Measurements from ENCODE around the gene SEMA5B. TPM values are rescaled to one million over a fixed set of nuclear protein-coding genes. Genes with fewer than 3 reads are reported as not detected.

SEMA5B gene
- total RNA-seq, 1 donor from 2014 or later, result 12.8 TPM

DNA sequence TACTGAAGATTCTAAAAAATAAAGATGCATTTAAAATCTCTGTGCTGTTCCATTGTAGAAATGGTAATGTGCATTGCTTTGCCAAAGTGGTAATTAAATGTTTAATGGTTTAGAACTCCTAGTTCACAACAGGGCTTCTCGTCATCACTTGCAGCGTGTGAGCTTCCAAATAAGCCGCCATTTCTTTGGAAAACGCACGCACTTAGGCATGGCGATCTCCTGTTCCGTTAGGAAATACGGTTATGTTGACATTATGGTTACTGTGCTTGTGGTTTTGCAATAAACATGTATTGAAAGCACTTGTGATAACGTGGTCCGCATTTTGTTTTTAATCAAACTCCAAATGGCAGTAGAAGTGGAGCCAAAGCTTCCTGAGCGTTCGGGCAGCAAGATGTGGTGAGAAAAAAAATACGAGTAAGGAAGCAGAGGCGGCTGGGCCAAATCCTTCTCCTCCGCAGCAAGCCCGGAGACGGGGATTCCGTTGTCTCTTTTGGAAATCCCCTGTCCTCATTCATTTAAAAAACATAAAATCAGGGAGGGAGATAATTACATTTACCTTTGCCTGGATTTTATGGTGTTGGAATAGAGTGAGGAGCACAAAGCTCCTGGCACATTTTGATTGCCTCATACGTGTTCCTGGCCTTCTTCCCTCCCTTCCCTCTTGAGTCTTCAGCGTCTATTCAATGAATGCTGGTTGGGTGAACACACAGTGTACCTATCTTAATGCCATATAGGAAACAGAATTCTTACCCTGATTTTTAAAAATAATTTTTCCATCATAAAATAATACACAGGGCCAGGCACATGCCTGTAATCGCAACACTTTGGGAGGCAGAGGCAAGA is 135.2 kb downstream of the SEMA5B start:
- Mint-ChIP-seq H3K4me1 (ENCODE audit: unreplicated experiment) (peaks cover 21% of the 10 kb centered on the region), H3K9me3 (no peaks in the 10 kb centered on the region), H3K27me3 (no peaks in the 10 kb centered on the region), H3K27ac (no peak overlapping the region), H3K36me3 (no peaks in the 10 kb centered on the region), H3K4me3 (no peak overlapping the region)
- no peak for TF ChIP-seq CTCF (conservative IDR thresholded peaks at IDR 0.05)
- DNase-seq (ENCODE audit: extremely low spot score, unreplicated experiment), result no peak

- no peak for DNase-seq (ENCODE audit: extremely low spot score, unreplicated experiment)
- Mint-ChIP-seq H3K9me3 (no peaks in the 10 kb centered on the region), H3K4me3 (peak overlapping the region; percentile 34), H3K36me3 (no peaks in the 10 kb centered on the region), H3K4me1 (ENCODE audit: unreplicated experiment) (peaks cover 21% of the 10 kb centered on the region), H3K27ac (peak overlapping the region; percentile 85), H3K27me3 (no peaks in the 10 kb centered on the region)
- TF ChIP-seq CTCF (conservative IDR thresholded peaks at IDR 0.05), result no peak
Observed at GRCh38 chr3:122890720-122891220, 136.8 kb downstream of the SEMA5B start.

GRCh38 chr3:122890077-122890719 is 137.4 kb downstream of the SEMA5B start:
- Mint-ChIP-seq H3K36me3 (no peaks in the 10 kb centered on the region), H3K4me1 (ENCODE audit: unreplicated experiment) (peaks cover 21% of the 10 kb centered on the region), H3K27me3 (no peaks in the 10 kb centered on the region), H3K27ac (peak overlapping the region; percentile 85), H3K9me3 (no peaks in the 10 kb centered on the region), H3K4me3 (peak overlapping the region; percentile 4)
- DNase-seq (ENCODE audit: extremely low spot score, unreplicated experiment), result no peak
- no peak for TF ChIP-seq CTCF (conservative IDR thresholded peaks at IDR 0.05)

DNA sequence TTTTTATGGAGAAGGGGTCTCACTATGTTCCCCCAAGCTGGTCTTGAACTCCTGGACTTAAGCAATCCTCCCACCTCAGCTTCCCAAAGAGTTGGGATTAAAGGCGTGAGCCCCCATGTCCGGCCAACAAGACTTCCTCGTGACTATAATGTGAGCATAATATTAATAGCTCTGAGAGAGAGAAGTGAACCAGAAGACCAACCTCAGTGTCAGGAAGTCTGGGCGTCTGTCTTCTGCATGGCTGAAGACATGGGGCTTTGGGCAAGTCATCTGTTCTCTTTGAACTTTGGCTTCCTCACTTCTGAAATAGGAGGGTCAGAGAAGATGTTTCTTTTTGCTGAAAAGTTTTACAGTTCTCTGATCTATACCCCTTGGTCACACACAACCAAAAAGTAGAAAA is 140.6 kb downstream of the SEMA5B start:
- no peaks in the 10 kb centered on the region for H3K9me3 Mint-ChIP-seq
- no peaks in the 10 kb centered on the region for H3K27me3 Mint-ChIP-seq
- no peak for TF ChIP-seq CTCF (conservative IDR thresholded peaks at IDR 0.05)

DNA sequence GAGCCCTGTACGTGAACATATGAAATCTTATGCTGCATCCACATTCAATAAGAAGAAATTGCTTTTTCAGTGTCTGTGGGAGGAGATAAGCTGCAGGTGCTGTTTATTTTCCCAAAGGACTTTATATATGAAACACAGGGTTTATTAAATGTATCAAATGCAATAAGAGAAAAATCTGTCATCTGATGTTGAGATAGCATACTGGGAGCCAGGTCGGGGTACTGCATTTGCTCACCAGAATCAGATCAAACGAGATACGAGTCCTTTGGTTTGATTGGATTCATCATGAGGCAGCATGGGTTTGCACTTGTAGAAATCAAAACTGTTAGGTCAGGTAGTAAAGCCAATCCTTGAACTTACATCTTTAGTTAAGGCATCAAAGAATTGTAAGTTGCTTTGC is 141.3 kb downstream of the SEMA5B start:
- peaks cover 1% of the 10 kb centered on the region for H3K36me3 Mint-ChIP-seq
- DNase-seq (ENCODE audit: extremely low spot score, unreplicated experiment), result no peak
- no peaks in the 10 kb centered on the region for H3K9me3 Mint-ChIP-seq
- H3K27ac Mint-ChIP-seq, result no peak overlapping the region
- no peak overlapping the region for H3K4me3 Mint-ChIP-seq
- peaks cover 14% of the 10 kb centered on the region for H3K4me1 Mint-ChIP-seq (ENCODE audit: unreplicated experiment)
- no peak for TF ChIP-seq CTCF (conservative IDR thresholded peaks at IDR 0.05)
- no peaks in the 10 kb centered on the region for H3K27me3 Mint-ChIP-seq

More for the DNA sequence above, 140.6 kb downstream of the SEMA5B start:
- no peak overlapping the region for H3K4me3 Mint-ChIP-seq
- H3K27ac Mint-ChIP-seq, result no peak overlapping the region
- no peak for DNase-seq (ENCODE audit: extremely low spot score, unreplicated experiment)
- peaks cover 14% of the 10 kb centered on the region for H3K4me1 Mint-ChIP-seq (ENCODE audit: unreplicated experiment)
- no peaks in the 10 kb centered on the region for H3K36me3 Mint-ChIP-seq

Data from type B pancreatic cell (in vitro differentiated cells).